Medulla oblongata (tissue), 1 donor: ENCODE measurements around the gene ZFP2.

Source experiments
- DNase-seq: peaks from one replicate; pipeline ENCODE4 v3.0.0-alpha.2; 2015; ENCODE audit errors: extremely low spot score

ZFP2 gene

DNA sequence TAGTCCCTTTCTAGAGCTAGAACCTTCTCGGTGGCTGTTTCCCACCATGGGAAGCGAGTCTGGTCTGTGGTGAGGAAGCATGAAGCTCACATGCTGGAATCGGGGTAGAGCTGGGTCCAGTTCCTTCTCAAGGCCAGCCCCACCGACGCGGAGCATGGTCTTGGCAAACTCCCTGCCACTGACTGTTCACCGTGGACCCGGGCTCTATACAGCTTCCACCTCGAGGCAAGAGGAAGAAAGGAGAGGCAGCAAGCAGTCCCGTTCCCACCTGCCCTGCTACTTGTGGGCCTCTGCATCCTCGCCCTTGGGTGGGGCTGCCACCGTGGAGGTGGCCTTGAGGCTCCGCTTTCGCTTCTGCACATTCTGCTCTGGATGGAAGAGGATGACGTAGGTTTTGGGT is 85.7 kb downstream of the ZFP2 start:
- DNase-seq: no peak
